Testis (tissue), 3 donors: ENCODE measurements around the gene PITPNM3. TPM values are rescaled to one million over a fixed set of nuclear protein-coding genes. Genes with fewer than 3 reads are reported as not detected.

Experiments
- DNase-seq: peaks from one replicate; pipeline ENCODE4 v3.0.0-alpha.2; 2019
- H3K27ac ChIP-seq, 2 donors: fragments of 200-600 bp; sonication (generic); one replicate each; pipeline ENCODE4 v1.5.1; 2019
- H3K27me3 ChIP-seq: fragments of 200-600 bp; sonication (generic); one replicate; pipeline ENCODE4 v1.5.1; 2019
- H3K36me3 ChIP-seq: fragments of 200-600 bp; sonication (generic); one replicate; pipeline ENCODE4 v1.5.1; 2017; ENCODE audit warnings: low read depth; ENCODE audit errors: missing control alignments
- H3K4me1 ChIP-seq: fragments of 200-600 bp; sonication (generic); one replicate; pipeline ENCODE4 v1.5.1; 2019
- H3K4me3 ChIP-seq, 2 donors: fragments of 200-600 bp; sonication (generic); one replicate each; pipeline ENCODE4 v1.5.1; 2017 to 2019
- H3K9me3 ChIP-seq: fragments of 200-600 bp; sonication (generic); one replicate; pipeline ENCODE4 v1.5.1; 2017
- CTCF ChIP-seq, 3 experiments: fragments of 450-650 bp in 2 of 3; fragments of 200-600 bp in 1 of 3; sonication (generic) in 1 of 3; IDR thresholded peaks; one replicate each; pipeline ENCODE4 v1.5.1; 2016 to 2019; ENCODE audit warnings: antibody characterized with exemption in 3 of 3, mild to moderate bottlenecking in 2 of 3, moderate library complexity in 1 of 3
- POLR2A ChIP-seq: fragments of 450-650 bp; IDR thresholded peaks from one replicate; pipeline ENCODE4 v1.6.1; 2017; ENCODE audit warnings: antibody characterized with exemption, mild to moderate bottlenecking, moderate library complexity
- WGBS, 2 donors: methylation state at CpG; one replicate each; pipeline ENCODE4 v1.1.5; 2018; 5-methylcytosine and 5-hydroxymethylcytosine counted together
- intact Hi-C: fragments of 100-400 bp; cut with DNase I; formaldehyde crosslinking; loops from one replicate; pipeline ENCODE4 v1.15.1; 2023; ENCODE audit warnings: low total_unique reads
- polyA plus RNA-seq: library from polyadenylated mRNA; stranded (reverse); fragments of 350-450 nt; fragmentation: Illumina TruSeq; extraction: RNeasy Lipid Tissue Mini Kit (QIAGEN cat#74804); gene quantifications from one replicate; pipeline ENCODE4 v1.2.3, GENCODE V29; 2014; ENCODE audit warnings: low read depth, low replicate concordance; ENCODE audit not compliant: insufficient read depth
- total RNA-seq, 2 donors: library from RNA; depleted of rRNA; stranded (reverse); fragments of >200 nt; gene quantifications; one replicate each; pipeline ENCODE4 v1.2.3, GENCODE V29; 2016

Gene PITPNM3
- total and polyA plus RNA-seq, 3 donors from 2014 or later: 6.3 to 7.3 (median 6.7) TPM

GRCh38 chr17:6427279-6427781 is 129.0 kb downstream of the PITPNM3 start:
- H3K27ac ChIP-seq: no peak overlapping the region
- no peak for DNase-seq
- TF ChIP-seq CTCF (IDR thresholded peaks at IDR 0.05): no peak
- TF ChIP-seq POLR2A: no peak
- 65 to 69% methylated on average over 7 of the region's 7 CpGs for WGBS, 2 donors
- no peaks in the 10 kb centered on the region for H3K9me3 ChIP-seq
- no peaks in the 10 kb centered on the region for H3K36me3 ChIP-seq
- intact Hi-C loops: no loop called here
- no peak overlapping the region for H3K4me3 ChIP-seq
- H3K27me3 ChIP-seq: no peaks in the 10 kb centered on the region
- H3K4me1 ChIP-seq: no peaks in the 10 kb centered on the region

- Histone ChIP-seq H3K27ac (no peak overlapping the region), H3K4me3 (peak overlapping the region in 1 of 2 donors; percentile 26), H3K27me3 (no peaks in the 10 kb centered on the region), H3K9me3 (no peaks in the 10 kb centered on the region), H3K4me1 (no peaks in the 10 kb centered on the region), H3K36me3 (no peaks in the 10 kb centered on the region)
- WGBS, 2 donors: 62 to 69% methylated on average over 19 to 24 of the region's 25 CpGs
- TF ChIP-seq CTCF (IDR thresholded peaks at IDR 0.05) (no peak), POLR2A (no peak)
- DNase-seq: no peak
- intact Hi-C loops: no loop called here
Observed at GRCh38 chr17:6426356-6427101, 129.8 kb downstream of the PITPNM3 start.

GRCh38 chr17:6425407-6425806 is 130.9 kb downstream of the PITPNM3 start:
- Histone ChIP-seq H3K27ac (no peak overlapping the region), H3K9me3 (no peaks in the 10 kb centered on the region), H3K4me1 (no peaks in the 10 kb centered on the region), H3K27me3 (no peaks in the 10 kb centered on the region), H3K4me3 (no peak overlapping the region), H3K36me3 (no peaks in the 10 kb centered on the region)
- no peak for DNase-seq
- no peak for TF ChIP-seq CTCF (IDR thresholded peaks at IDR 0.05)
- no peak for TF ChIP-seq POLR2A
- WGBS, 2 donors: 55 to 80% methylated on average over 14 to 18 of the region's 18 CpGs
- intact Hi-C loops: no loop called here

GRCh38 chr17:6423931-6424330 is 132.4 kb downstream of the PITPNM3 start:
- H3K27ac ChIP-seq: no peak overlapping the region
- intact Hi-C loops: loop anchor here (5.0 kb wide), 1 partner anchor 837 kb away; no protein-coding TSS in a partner anchor
- H3K4me1 ChIP-seq: no peaks in the 10 kb centered on the region
- H3K9me3 ChIP-seq: no peaks in the 10 kb centered on the region
- TF ChIP-seq POLR2A (no peak), CTCF (IDR thresholded peaks at IDR 0.05) (no peak)
- 74 to 76% methylated on average over 13 to 14 of the region's 14 CpGs for WGBS, 2 donors
- H3K4me3 ChIP-seq: no peak overlapping the region
- no peak for DNase-seq
- no peaks in the 10 kb centered on the region for H3K36me3 ChIP-seq
- no peaks in the 10 kb centered on the region for H3K27me3 ChIP-seq
